ENCODE measurements around the gene CHD9NB.
A peak's percentile ranks its signal among the peaks of the same experiment; 100 is the strongest.
"Not testable (repeated sequence)": the region's sequence is repeated elsewhere in the genome, so short reads cannot be mapped to it uniquely, and the experiment has no call there.

CHD9NB gene

GRCh38 chr16:53055541-53056391 lies 3.1 kb upstream of the CHD9NB start:
- no peak for DNase-seq

- DNase-seq, result peak; percentile 79 to 89
Observed at GRCh38 chr16:53054670-53055485, 2.2 kb upstream of the CHD9NB start, which contains the start of gene CHD9. CHD9 (plus strand) TSS chr16:53054991; CDS start chr16:53156090, 101,099 bp downstream.

GRCh38 chr16:53053967-53054669 lies 1.4 kb upstream of the CHD9NB start:
- DNase-seq, result peak in 1 of 2 experiments; percentile 37

- DNase-seq, result not testable (repeated sequence)
Observed at GRCh38 chr16:53051255-53051654, 1.4 kb downstream of the CHD9NB start.

GRCh38 chr16:53048139-53048915 lies 4.4 kb downstream of the CHD9NB start:
- no peak for DNase-seq

- DNase-seq, result not testable (repeated sequence)
Observed at GRCh38 chr16:53047515-53047914, 5.2 kb downstream of the CHD9NB start.

GRCh38 chr16:53045341-53046220 lies 7.1 kb downstream of the CHD9NB start:
- DNase-seq, result no peak

- DNase-seq, result peak in 1 of 2 experiments; percentile 41
Observed at GRCh38 chr16:53043986-53044601, 8.6 kb downstream of the CHD9NB start.

GRCh38 chr16:53043428-53043831 lies 9.3 kb downstream of the CHD9NB start:
- DNase-seq, result peak in 1 of 2 experiments; percentile 13

GRCh38 chr16:53042235-53042701 lies 10.4 kb downstream of the CHD9NB start:
- no peak for DNase-seq

- peak in 1 of 2 experiments; percentile 61 for DNase-seq
Observed at GRCh38 chr16:53041320-53042051, 11.2 kb downstream of the CHD9NB start.

GRCh38 chr16:53040788-53041187 lies 11.9 kb downstream of the CHD9NB start:
- no peak for DNase-seq

- DNase-seq, result not testable (repeated sequence)
Observed at GRCh38 chr16:53036711-53037110, 16.0 kb downstream of the CHD9NB start.

- DNase-seq, result no peak
Observed at GRCh38 chr16:53036066-53036465, 16.6 kb downstream of the CHD9NB start.

- no peak for DNase-seq
Observed at GRCh38 chr16:53035176-53035942, 17.3 kb downstream of the CHD9NB start.

GRCh38 chr16:53034306-53034705 lies 18.4 kb downstream of the CHD9NB start:
- DNase-seq, result no peak

- no peak for DNase-seq
Observed at GRCh38 chr16:53031323-53031942, 21.3 kb downstream of the CHD9NB start.

GRCh38 chr16:53029971-53030370 lies 22.7 kb downstream of the CHD9NB start:
- DNase-seq, result no peak

Data from NCI-H446 (cell line).